ENCODE results near the gene TMCC2. TPM values are rescaled to one million over a fixed set of nuclear protein-coding genes. Genes with fewer than 3 reads are reported as not detected.

Gene TMCC2
- total RNA-seq, 1 experiment from 2014 or later: 3.7 TPM

GRCh38 chr1:205205055-205205454 is 22.7 kb upstream of the TMCC2 start:
- no peak for DNase-seq
- Histone ChIP-seq H3K27me3 (no peaks in the 10 kb centered on the region), H3K4me3 (no peak overlapping the region), H3K9me3 (no peaks in the 10 kb centered on the region), H3K36me3 (peaks cover 4% of the 10 kb centered on the region)

GRCh38 chr1:205208811-205209210 is 18.9 kb upstream of the TMCC2 start:
- Histone ChIP-seq H3K36me3 (peaks cover 4% of the 10 kb centered on the region; the same call in 1 of the 2 replicates), H3K27me3 (no peaks in the 10 kb centered on the region), H3K9me3 (no peaks in the 10 kb centered on the region), H3K4me3 (peak overlapping the region; percentile 2; the same call in 1 of the 2 replicates)
- no peak for DNase-seq

GRCh38 chr1:205210756-205211168 is 17.0 kb upstream of the TMCC2 start:
- H3K36me3 ChIP-seq: peaks cover 4% of the 10 kb centered on the region; the same call in 1 of the 2 replicates
- no peaks in the 10 kb centered on the region for H3K27me3 ChIP-seq
- H3K9me3 ChIP-seq: no peaks in the 10 kb centered on the region
- DNase-seq: peak; percentile 33
- peak overlapping the region; percentile 96 for H3K4me3 ChIP-seq

- H3K36me3 ChIP-seq: peaks cover 4% of the 10 kb centered on the region; the same call in 1 of the 2 replicates
- peak; percentile 98 for DNase-seq
- no peaks in the 10 kb centered on the region for H3K27me3 ChIP-seq
- no peaks in the 10 kb centered on the region for H3K9me3 ChIP-seq
- peak within 1 kb of the TSS; percentile 96 for H3K4me3 ChIP-seq
Measured at GRCh38 chr1:205211169-205211838, 16.4 kb upstream of the TMCC2 start, which contains the start of gene DSTYK. TSS of gene DSTYK (minus strand) at chr1:205211702. CDS start at chr1:205211535, 167 bp downstream.

DNA sequence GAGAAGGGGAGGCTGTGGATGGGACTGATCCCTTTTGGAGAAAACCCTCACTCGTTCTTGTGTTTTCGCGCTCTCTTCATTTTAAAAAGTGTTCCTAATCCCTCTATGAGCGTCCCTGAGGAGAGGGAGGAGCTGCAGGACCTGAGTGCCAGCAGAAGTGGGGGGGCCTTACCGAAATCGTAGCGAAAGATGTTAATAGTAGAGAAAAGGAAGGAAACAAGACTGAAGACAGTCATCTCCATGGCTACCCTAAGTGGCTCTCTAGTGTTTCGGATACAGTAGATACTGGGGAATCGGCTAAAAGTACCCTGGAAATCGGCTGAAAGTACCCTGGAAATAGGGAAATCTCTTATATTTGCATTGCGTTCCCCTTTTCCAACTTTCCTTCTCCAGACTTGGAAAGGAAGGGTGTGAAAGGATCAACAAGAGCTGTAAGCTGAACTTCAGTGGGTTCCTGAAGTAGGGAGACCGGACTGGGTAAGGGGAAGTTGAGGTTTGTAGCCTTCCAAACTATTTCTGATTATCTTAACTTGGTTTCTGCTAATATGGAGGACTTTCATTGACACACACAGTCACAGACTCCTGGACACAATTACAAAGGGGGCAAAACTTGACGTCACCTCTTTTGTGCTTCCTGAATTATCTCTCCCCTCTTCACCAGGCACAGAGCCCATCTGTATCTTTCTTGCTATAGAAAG is 15.8 kb upstream of the TMCC2 start:
- peak overlapping the region; percentile 96 for H3K4me3 ChIP-seq

DNA sequence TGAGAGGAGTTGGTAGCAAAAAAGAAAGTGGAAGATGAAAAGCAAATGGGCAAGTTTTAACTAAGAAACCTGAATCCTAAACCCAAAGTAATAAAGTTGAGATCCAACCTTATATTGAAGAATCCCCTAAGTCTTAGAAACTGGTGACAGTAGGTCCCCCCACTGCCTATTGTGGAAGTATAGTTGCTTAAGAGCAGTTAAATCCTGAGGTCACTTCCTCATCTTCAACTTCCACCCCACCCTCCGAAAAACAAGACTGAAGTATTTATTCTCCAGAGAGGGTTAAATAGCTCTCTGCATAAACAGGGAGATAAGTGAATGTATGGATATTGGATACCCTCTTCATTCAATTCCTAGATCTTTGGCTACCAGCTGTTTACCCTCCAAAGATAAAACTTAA is 13.0 kb upstream of the TMCC2 start:
- no peaks in the 10 kb centered on the region for H3K36me3 ChIP-seq
- no peak for DNase-seq
- no peaks in the 10 kb centered on the region for H3K27me3 ChIP-seq
- no peaks in the 10 kb centered on the region for H3K9me3 ChIP-seq
- H3K4me3 ChIP-seq: no peak overlapping the region

More for the DNA sequence above, 15.8 kb upstream of the TMCC2 start:
- H3K9me3 ChIP-seq: no peaks in the 10 kb centered on the region
- H3K36me3 ChIP-seq: peaks cover 4% of the 10 kb centered on the region; the same call in 1 of the 2 replicates
- H3K27me3 ChIP-seq: no peaks in the 10 kb centered on the region
- no peak for DNase-seq

GRCh38 chr1:205216588-205216987 is 11.2 kb upstream of the TMCC2 start:
- DNase-seq: no peak
- no peaks in the 10 kb centered on the region for H3K36me3 ChIP-seq
- H3K4me3 ChIP-seq: no peak overlapping the region
- H3K9me3 ChIP-seq: no peaks in the 10 kb centered on the region
- no peaks in the 10 kb centered on the region for H3K27me3 ChIP-seq

- Histone ChIP-seq H3K4me3 (no peak overlapping the region), H3K27me3 (no peaks in the 10 kb centered on the region), H3K36me3 (no peaks in the 10 kb centered on the region), H3K9me3 (no peaks in the 10 kb centered on the region)
- no peak for DNase-seq
Measured at GRCh38 chr1:205217418-205217817, 10.3 kb upstream of the TMCC2 start.

GRCh38 chr1:205220421-205220820 is 7.3 kb upstream of the TMCC2 start:
- no peak for DNase-seq
- Histone ChIP-seq H3K4me3 (no peak overlapping the region), H3K9me3 (no peaks in the 10 kb centered on the region), H3K36me3 (no peaks in the 10 kb centered on the region), H3K27me3 (no peaks in the 10 kb centered on the region)

GRCh38 chr1:205224736-205225135 is 3.0 kb upstream of the TMCC2 start:
- no peak overlapping the region for H3K4me3 ChIP-seq
- H3K27me3 ChIP-seq: no peaks in the 10 kb centered on the region
- H3K36me3 ChIP-seq: no peaks in the 10 kb centered on the region
- no peaks in the 10 kb centered on the region for H3K9me3 ChIP-seq
- DNase-seq: no peak

DNA sequence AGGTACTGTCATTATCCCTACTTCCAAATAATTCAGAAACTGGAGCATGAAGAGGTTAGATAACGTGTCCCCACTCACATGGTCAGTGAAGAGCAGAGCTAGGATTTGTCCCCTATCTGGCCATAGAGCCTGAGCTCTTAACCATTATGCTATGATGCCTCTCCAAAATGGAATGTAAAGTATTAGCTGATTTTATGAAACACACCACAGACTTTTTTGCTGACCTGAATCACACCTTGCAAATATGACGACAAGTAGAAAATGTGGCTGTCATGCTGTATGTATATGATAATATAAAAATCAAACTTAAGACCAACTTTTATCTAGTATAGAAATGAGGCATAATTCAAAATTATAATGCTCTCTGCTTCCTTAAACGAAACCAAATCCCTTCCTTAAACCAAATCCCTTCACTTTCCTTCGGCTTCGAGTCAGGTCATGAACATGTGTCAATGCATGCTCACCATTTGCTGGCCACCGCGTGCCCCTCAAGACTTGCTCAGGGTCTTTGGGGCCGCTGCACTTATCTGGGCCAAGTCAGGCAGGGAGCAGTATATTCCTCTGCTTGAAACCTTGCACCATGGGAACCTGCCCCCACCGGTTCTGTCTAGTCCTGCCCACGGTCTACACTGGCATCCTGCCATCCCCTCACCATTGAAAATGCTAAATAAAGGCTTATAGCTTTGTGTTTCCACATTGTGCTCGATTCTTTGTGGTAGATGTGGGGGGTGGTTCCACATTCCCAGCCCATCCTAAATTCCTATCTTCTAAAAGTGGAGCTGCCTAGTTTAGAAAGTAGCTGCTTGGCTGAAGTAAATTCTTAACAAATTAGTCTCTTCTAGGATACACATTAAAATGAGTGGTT is 1.6 kb upstream of the TMCC2 start:
- no peaks in the 10 kb centered on the region for H3K36me3 ChIP-seq
- H3K4me3 ChIP-seq: no peak overlapping the region
- DNase-seq: no peak
- no peaks in the 10 kb centered on the region for H3K9me3 ChIP-seq
- H3K27me3 ChIP-seq: no peaks in the 10 kb centered on the region

GRCh38 chr1:205226868-205227583 is 720 bp upstream of the TMCC2 start:
- Histone ChIP-seq H3K27me3 (no peaks in the 10 kb centered on the region), H3K9me3 (no peaks in the 10 kb centered on the region), H3K4me3 (peak overlapping the region; percentile 62), H3K36me3 (no peaks in the 10 kb centered on the region)
- DNase-seq: no peak

DNA sequence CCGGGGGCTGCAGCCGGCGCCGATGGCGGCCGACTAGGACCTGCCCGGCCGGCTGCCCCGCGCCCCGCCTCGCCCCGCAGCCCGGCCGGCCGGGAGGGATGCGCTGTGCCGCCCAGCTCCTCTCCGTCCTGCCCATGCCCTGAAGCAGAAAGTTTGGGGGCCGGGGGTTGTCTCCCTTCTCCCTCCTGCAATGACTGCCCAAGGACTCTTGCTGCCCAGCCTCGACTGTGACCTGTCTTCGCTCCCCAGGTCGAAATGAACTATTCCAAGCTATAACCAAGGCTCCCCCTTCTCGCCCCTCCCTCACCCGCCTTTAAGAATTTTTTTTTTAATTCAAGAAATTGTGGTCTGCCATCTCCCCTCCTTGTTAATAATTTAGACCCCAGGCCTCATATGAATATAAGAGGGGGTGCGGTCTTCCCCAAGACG is 361 bp downstream of the TMCC2 start:
- peak overlapping the region; percentile 50 for H3K4me3 ChIP-seq
- DNase-seq: no peak
- H3K9me3 ChIP-seq: no peaks in the 10 kb centered on the region
- H3K27me3 ChIP-seq: no peaks in the 10 kb centered on the region
- H3K36me3 ChIP-seq: no peaks in the 10 kb centered on the region

DNA sequence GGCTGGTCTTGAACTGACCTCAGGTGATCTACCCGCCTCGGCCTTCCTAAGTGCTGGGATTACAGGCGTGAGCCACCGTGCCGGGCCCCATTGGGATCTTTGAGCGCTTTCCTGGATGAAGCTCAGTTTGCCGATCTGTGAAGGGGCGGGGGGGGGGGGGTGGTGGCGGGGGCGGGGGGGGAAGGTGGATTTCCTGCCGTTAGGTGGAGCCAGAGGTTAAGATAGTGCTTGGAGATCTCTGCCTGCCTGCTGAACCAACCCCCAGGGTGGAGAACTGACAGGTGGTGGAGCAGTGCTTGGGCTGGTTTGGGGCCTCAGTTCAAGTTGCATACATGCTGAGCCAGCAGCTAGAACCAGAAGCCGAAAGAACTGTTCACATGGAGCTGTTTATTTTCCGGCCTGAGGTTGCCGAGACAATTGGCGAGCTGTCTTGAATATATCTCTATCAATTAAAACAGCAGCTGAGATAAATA is 1.7 kb downstream of the TMCC2 start:
- H3K36me3 ChIP-seq: no peaks in the 10 kb centered on the region
- no peaks in the 10 kb centered on the region for H3K27me3 ChIP-seq
- peak; percentile 64 for DNase-seq
- peak overlapping the region; percentile 50 for H3K4me3 ChIP-seq
- H3K9me3 ChIP-seq: no peaks in the 10 kb centered on the region

DNA sequence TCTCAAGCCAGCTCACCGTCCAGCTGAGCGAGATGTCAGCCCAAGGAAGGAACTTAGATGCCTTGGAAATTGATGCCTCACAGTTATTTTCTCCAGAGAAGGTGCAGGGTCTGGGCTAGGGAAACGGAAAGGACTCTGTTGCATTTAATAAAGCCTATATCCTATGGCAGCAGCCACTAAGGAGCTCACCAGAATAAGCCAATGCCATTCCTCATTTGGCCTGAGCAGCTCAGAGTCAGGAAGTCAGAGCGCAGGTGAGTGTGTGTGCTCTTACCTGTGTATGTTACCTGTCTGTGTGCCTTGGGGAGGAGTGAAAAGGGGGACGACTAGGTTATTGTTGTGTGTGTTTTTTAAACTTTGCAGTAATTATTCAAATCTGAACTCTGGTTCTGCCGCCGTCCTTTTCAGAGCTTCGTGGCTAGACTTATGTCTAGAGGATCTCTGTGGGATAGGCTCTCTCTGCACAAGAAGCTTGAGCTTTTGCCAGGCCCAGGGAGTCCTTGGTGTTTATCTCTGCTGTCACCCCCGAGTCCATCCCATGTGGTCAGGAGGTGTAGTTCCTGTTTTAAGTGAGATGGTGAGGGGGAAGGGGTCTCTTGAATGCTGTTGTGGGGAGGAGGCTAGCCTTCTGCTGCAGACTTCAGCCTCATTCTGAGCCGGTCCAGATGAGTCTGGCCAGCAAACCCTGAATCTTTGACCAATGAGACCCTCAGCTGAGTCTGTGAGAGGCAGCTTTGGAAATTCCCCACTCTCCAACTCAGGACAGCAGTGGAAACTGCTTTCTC is 2.4 kb downstream of the TMCC2 start:
- H3K4me3 ChIP-seq: no peak overlapping the region
- H3K27me3 ChIP-seq: no peaks in the 10 kb centered on the region
- H3K9me3 ChIP-seq: no peaks in the 10 kb centered on the region
- DNase-seq: no peak
- no peaks in the 10 kb centered on the region for H3K36me3 ChIP-seq

DNA sequence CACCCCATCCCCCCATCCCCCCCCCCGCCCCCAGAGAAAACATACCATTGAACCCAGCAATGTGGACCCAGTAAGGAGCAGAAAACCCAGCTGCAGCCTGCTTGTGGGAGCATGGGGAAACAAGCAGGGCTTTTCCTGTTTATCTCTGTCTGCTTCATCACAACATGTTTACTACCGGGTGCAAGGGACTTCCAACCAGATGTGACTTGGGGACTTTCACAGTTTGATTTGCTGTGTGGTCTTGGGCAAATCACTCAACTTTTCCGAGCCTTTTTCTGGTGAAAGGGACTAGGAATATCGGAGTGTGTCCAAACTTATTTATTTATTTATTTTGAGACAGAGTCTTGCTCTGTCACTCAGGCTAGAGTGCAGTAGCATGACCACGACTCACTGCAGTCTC is 3.2 kb downstream of the TMCC2 start:
- no peak for DNase-seq
- H3K9me3 ChIP-seq: no peaks in the 10 kb centered on the region
- H3K4me3 ChIP-seq: no peak overlapping the region
- H3K36me3 ChIP-seq: no peaks in the 10 kb centered on the region
- H3K27me3 ChIP-seq: no peaks in the 10 kb centered on the region
